Liver (tissue), 3 donors: ENCODE data around the gene PNCK.

Experiments
- GABPA ChIP-seq, 2 donors: IDR thresholded peaks in 1 of 2; conservative IDR thresholded peaks in 1 of 2; 2 replicates each; pipeline ENCODE4 v1.6.1; 2016; ENCODE audit warnings: antibody characterized with exemption in 2 of 2, mild to moderate bottlenecking in 1 of 2, moderate library complexity in 1 of 2
- HNF4A ChIP-seq, 2 donors: conservative IDR thresholded peaks; 2 replicates each; pipeline ENCODE4 v1.6.1; 2016; ENCODE audit warnings: antibody characterized with exemption in 2 of 2, mild to moderate bottlenecking in 2 of 2
- JUND ChIP-seq, 2 donors: IDR thresholded peaks; 2 replicates each; pipeline ENCODE4 v1.6.1; 2016; ENCODE audit warnings: antibody characterized with exemption in 2 of 2
- NR2F2 ChIP-seq: IDR thresholded peaks from 2 replicates; pipeline ENCODE4 v1.6.1; 2016; ENCODE audit warnings: antibody characterized with exemption
- RAD21 ChIP-seq, 2 donors: IDR thresholded peaks; 2 replicates each; pipeline ENCODE4 v1.6.1; 2016; ENCODE audit warnings: antibody characterized with exemption in 2 of 2, mild to moderate bottlenecking in 2 of 2
- ZBTB33 ChIP-seq: IDR thresholded peaks from 2 replicates; pipeline ENCODE4 v1.6.1; 2016; ENCODE audit warnings: antibody characterized with exemption
- TF ChIP-seq, protein P1 (sequence below): fragments of 150-350 bp; IDR thresholded peaks from 2 replicates; pipeline ENCODE4 v1.5.1; 2017; ENCODE audit warnings: improper control_type of control experiment, low read depth, low read length; ENCODE audit not compliant: missing input control
- TF ChIP-seq, protein P2 (sequence below): IDR thresholded peaks from 2 replicates; pipeline ENCODE4 v1.6.1; 2016; ENCODE audit warnings: antibody characterized with exemption, mild to moderate bottlenecking
- TF ChIP-seq, protein P3 (sequence below): IDR thresholded peaks from 2 replicates; pipeline ENCODE4 v1.6.1; 2016; ENCODE audit warnings: antibody characterized with exemption
- donor health status: healthy.
- donor health status: healthy.

DNA sequence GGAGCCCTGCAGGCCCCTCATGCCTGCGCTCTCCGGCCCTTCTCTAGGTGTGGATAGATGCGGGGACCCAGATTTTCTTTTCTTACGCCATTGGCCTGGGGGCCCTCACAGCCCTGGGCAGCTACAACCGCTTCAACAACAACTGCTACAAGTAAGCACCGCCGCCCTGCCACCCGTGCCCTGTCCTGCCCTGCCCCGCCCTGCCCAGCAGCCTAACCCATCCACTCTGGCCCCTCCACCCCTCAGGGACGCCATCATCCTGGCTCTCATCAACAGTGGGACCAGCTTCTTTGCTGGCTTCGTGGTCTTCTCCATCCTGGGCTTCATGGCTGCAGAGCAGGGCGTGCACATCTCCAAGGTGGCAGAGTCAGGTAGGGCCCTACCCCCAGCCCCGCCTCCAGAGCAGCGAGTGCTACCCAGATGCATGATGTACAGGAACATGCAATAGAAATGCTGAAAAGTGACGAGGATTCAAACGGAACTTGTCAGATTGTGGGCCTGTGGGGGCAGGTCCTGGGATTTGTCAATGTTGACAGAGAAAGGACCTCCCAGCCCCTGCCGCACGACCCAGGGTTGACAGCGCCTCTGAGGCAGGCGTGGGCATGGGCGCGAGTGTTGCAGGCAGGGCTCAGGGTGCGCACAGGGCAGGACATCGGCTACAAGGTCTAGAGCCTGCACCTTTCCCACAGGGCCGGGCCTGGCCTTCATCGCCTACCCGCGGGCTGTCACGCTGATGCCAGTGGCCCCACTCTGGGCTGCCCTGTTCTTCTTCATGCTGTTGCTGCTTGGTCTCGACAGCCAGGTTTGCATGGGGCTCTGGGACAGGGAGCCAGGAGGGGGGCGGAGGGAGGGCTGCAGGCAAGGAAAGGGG lies 19.8 kb upstream of the PNCK start:
- TF ChIP-seq, protein P1, sequence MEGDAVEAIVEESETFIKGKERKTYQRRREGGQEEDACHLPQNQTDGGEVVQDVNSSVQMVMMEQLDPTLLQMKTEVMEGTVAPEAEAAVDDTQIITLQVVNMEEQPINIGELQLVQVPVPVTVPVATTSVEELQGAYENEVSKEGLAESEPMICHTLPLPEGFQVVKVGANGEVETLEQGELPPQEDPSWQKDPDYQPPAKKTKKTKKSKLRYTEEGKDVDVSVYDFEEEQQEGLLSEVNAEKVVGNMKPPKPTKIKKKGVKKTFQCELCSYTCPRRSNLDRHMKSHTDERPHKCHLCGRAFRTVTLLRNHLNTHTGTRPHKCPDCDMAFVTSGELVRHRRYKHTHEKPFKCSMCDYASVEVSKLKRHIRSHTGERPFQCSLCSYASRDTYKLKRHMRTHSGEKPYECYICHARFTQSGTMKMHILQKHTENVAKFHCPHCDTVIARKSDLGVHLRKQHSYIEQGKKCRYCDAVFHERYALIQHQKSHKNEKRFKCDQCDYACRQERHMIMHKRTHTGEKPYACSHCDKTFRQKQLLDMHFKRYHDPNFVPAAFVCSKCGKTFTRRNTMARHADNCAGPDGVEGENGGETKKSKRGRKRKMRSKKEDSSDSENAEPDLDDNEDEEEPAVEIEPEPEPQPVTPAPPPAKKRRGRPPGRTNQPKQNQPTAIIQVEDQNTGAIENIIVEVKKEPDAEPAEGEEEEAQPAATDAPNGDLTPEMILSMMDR, result no peak
- no peak for TF ChIP-seq RAD21 (IDR thresholded peaks at IDR 0.05)
- TF ChIP-seq, protein P2, sequence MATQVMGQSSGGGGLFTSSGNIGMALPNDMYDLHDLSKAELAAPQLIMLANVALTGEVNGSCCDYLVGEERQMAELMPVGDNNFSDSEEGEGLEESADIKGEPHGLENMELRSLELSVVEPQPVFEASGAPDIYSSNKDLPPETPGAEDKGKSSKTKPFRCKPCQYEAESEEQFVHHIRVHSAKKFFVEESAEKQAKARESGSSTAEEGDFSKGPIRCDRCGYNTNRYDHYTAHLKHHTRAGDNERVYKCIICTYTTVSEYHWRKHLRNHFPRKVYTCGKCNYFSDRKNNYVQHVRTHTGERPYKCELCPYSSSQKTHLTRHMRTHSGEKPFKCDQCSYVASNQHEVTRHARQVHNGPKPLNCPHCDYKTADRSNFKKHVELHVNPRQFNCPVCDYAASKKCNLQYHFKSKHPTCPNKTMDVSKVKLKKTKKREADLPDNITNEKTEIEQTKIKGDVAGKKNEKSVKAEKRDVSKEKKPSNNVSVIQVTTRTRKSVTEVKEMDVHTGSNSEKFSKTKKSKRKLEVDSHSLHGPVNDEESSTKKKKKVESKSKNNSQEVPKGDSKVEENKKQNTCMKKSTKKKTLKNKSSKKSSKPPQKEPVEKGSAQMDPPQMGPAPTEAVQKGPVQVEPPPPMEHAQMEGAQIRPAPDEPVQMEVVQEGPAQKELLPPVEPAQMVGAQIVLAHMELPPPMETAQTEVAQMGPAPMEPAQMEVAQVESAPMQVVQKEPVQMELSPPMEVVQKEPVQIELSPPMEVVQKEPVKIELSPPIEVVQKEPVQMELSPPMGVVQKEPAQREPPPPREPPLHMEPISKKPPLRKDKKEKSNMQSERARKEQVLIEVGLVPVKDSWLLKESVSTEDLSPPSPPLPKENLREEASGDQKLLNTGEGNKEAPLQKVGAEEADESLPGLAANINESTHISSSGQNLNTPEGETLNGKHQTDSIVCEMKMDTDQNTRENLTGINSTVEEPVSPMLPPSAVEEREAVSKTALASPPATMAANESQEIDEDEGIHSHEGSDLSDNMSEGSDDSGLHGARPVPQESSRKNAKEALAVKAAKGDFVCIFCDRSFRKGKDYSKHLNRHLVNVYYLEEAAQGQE, result no peak
- TF ChIP-seq ZBTB33, result no peak
- no peak for TF ChIP-seq GABPA (IDR thresholded peaks at IDR 0.05 in 1 of 2, conservative IDR thresholded peaks at IDR 0.05 in 1 of 2)
- TF ChIP-seq, protein P3, sequence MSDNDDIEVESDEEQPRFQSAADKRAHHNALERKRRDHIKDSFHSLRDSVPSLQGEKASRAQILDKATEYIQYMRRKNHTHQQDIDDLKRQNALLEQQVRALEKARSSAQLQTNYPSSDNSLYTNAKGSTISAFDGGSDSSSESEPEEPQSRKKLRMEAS, result no peak
- no peak for TF ChIP-seq JUND (IDR thresholded peaks at IDR 0.05)
- no peak for TF ChIP-seq HNF4A (conservative IDR thresholded peaks at IDR 0.05)
- TF ChIP-seq NR2F2, result no peak
